IMR-90 (cell line): Measurements from ENCODE around the gene RALGAPA2. TPM values are rescaled to one million over a fixed set of nuclear protein-coding genes. Genes with fewer than 3 reads are reported as not detected.

Experiments
- ATAC-seq: fragments of 200-7000 bp; cut with Tn5 transposase; 2 replicates; pipeline ENCODE4 v1.9.1; 2020; ENCODE audit warnings: low read depth, mild to moderate bottlenecking, moderate library complexity
- BruUV-seq: library from RNA; stranded (reverse); fragments of 400-500 nt; replicated peaks from 2 replicates; lab custom pipeline; 2021; lab: Mats Ljungman, UMichigan
- CTCF ChIA-PET: fragments of 300-600 bp; formaldehyde crosslinking; extraction: SDS; loops from one replicate; lab custom pipeline; 2021; ENCODE audit warnings: antibody characterized with exemption; lab: Yijun Ruan, JAX
- POLR2A ChIA-PET: fragments of 300-600 bp; sonication (Branson Sonifier 250); formaldehyde crosslinking; loops from one replicate; lab custom pipeline; 2022; ENCODE audit warnings: antibody characterized with exemption; ENCODE audit not compliant: unreplicated experiment; lab: Charles Lee
- DNase-seq: peaks from one replicate; pipeline ENCODE4 v3.0.0; 2013
- H2AFZ ChIP-seq: replicated peaks from 2 replicates; pipeline ENCODE3; 2013; ENCODE audit warnings: low read length, mild to moderate bottlenecking; ENCODE audit not compliant: poor library complexity
- H2AK5ac ChIP-seq: 2 replicates; pipeline ENCODE4 v1.6.1; 2013; ENCODE audit warnings: low read depth, low read length, inconsistent platforms
- H2AK9ac ChIP-seq: replicated peaks from 2 replicates; pipeline ENCODE3; 2013; ENCODE audit warnings: mild to moderate bottlenecking, low read depth, low read length, moderate library complexity; ENCODE audit not compliant: poor library complexity
- H2BK120ac ChIP-seq: 2 replicates; pipeline ENCODE4 v1.6.1; 2013; ENCODE audit warnings: low read depth, low read length, inconsistent platforms
- H2BK15ac ChIP-seq: 3 replicates; pipeline ENCODE4 v1.6.1; 2013; ENCODE audit warnings: low read depth, low read length, inconsistent platforms
- H2BK20ac ChIP-seq: 2 replicates; pipeline ENCODE4 v1.6.1; 2013; ENCODE audit warnings: low read depth, mild to moderate bottlenecking, inconsistent platforms, low read length, moderate library complexity
- H2BK5ac ChIP-seq: 2 replicates; pipeline ENCODE4 v1.6.1; 2013; ENCODE audit warnings: mild to moderate bottlenecking, low read depth, low read length, inconsistent platforms; ENCODE audit not compliant: poor library complexity, severe bottlenecking
- H3K14ac ChIP-seq: replicated peaks from 2 replicates; pipeline ENCODE4 v1.6.1; 2013; ENCODE audit warnings: low read depth, low read length, inconsistent platforms
- H3K18ac ChIP-seq: 2 replicates; pipeline ENCODE4 v1.6.1; 2013; ENCODE audit warnings: low read depth, low read length, control low read depth
- H3K23ac ChIP-seq: 2 replicates; pipeline ENCODE4 v1.6.1; 2013; ENCODE audit warnings: low read depth, low read length, inconsistent platforms
- H3K27ac ChIP-seq: 2 replicates; pipeline ENCODE4 v1.5.1; 2013; ENCODE audit warnings: mild to moderate bottlenecking, control low read depth, low read length; ENCODE audit not compliant: insufficient read depth
- H3K27me3 ChIP-seq: 2 replicates; pipeline ENCODE4 v1.6.1; 2013; ENCODE audit warnings: low read length; ENCODE audit not compliant: control insufficient read depth, insufficient read depth
- H3K36me3 ChIP-seq: 2 replicates; pipeline ENCODE4 v1.6.1; 2013; ENCODE audit warnings: low read length, mixed read lengths; ENCODE audit not compliant: control insufficient read depth, insufficient read depth
- H3K4ac ChIP-seq: 2 replicates; pipeline ENCODE4 v1.6.1; 2013; ENCODE audit warnings: low read depth, low read length, inconsistent platforms
- H3K4me1 ChIP-seq: 2 replicates; pipeline ENCODE4 v1.6.1; 2013; ENCODE audit warnings: low read length, mixed read lengths; ENCODE audit not compliant: control insufficient read depth, insufficient read depth
- H3K4me2 ChIP-seq: 2 replicates; pipeline ENCODE4 v1.6.1; 2013; ENCODE audit warnings: low read depth, mild to moderate bottlenecking, control low read depth, low read length, moderate library complexity
- H3K4me3 ChIP-seq: 2 replicates; pipeline ENCODE4 v1.5.1; 2013; ENCODE audit warnings: low read depth, mild to moderate bottlenecking, control low read depth, low read length, moderate library complexity; ENCODE audit not compliant: insufficient read depth
- H3K56ac ChIP-seq: 2 replicates; pipeline ENCODE4 v1.6.1; 2013; ENCODE audit warnings: low read length, inconsistent platforms; ENCODE audit not compliant: insufficient read depth; ENCODE audit errors: extremely low read depth
- H3K79me1 ChIP-seq, 2 experiments: 2 replicates each; pipeline ENCODE4 v1.6.1; 2013; ENCODE audit warnings: low read length in 2 of 2, inconsistent platforms in 1 of 2, low read depth in 1 of 2
- H3K9ac ChIP-seq: 2 replicates; pipeline ENCODE4 v1.6.1; 2013; ENCODE audit warnings: low read depth, low read length, control low read depth
- H3K9me1 ChIP-seq: 2 replicates; pipeline ENCODE4 v1.6.1; 2013; ENCODE audit warnings: low read length, inconsistent platforms; ENCODE audit not compliant: insufficient read depth
- H3K9me3 ChIP-seq: 2 replicates; pipeline ENCODE4 v1.6.1; 2013; ENCODE audit warnings: low read length; ENCODE audit not compliant: control insufficient read depth, insufficient read depth
- H4K20me1 ChIP-seq: 2 replicates; pipeline ENCODE4 v1.6.1; 2013; ENCODE audit warnings: low read length, inconsistent platforms; ENCODE audit not compliant: insufficient read depth
- H4K5ac ChIP-seq: 2 replicates; pipeline ENCODE4 v1.6.1; 2013; ENCODE audit warnings: mild to moderate bottlenecking, low read depth, low read length, control low read depth
- H4K8ac ChIP-seq, 2 experiments: 2 replicates each; pipeline ENCODE4 v1.6.1; 2013; ENCODE audit warnings: low read depth in 2 of 2, low read length in 2 of 2, control low read depth in 1 of 2, inconsistent platforms in 1 of 2
- H4K91ac ChIP-seq: 2 replicates; pipeline ENCODE4 v1.6.1; 2013; ENCODE audit warnings: low read depth, low read length, inconsistent platforms; ENCODE audit not compliant: insufficient read depth
- WGBS, 2 experiments: methylation state at CpG; one replicate each; pipeline versions ENCODE4 v1.1.5 to v1.1.7; 2013; ENCODE audit warnings: missing lambda C conversion rate in 2 of 2; ENCODE audit not compliant: insufficient read length in 1 of 2; ENCODE audit errors: extremely low coverage in 2 of 2; 5-methylcytosine and 5-hydroxymethylcytosine counted together
- dilution Hi-C: fragments of 300-500 bp; cut with HindIII; formaldehyde crosslinking; loops from one replicate; pipeline ENCODE4 v1.14.3; 2018; ENCODE audit warnings: low sequenced_read_pairs; ENCODE audit not compliant: unreplicated experiment
- in situ Hi-C: fragments of 300-500 bp; cut with MboI; formaldehyde crosslinking; loops from 3 replicates; pipeline ENCODE4 v1.14.3; 2019; ENCODE audit warnings: low sequenced_read_pairs, inconsistent platforms, mixed read lengths
- intact Hi-C: fragments of 100-400 bp; cut with micrococcal nuclease; formaldehyde crosslinking; loops from 2 replicates; pipeline ENCODE4 v1.10.0; 2022
- polyA plus RNA-seq, 3 experiments: library from polyadenylated mRNA; depleted of rRNA; stranded (reverse); fragments of >200 nt; gene quantifications; 2 replicates each; pipeline ENCODE4 v1.2.3, GENCODE V29; 2012; ENCODE audit warnings: low replicate concordance in 1 of 3
- total RNA-seq: library from RNA; depleted of rRNA; stranded (reverse); fragments of >200 nt; gene quantifications from 2 replicates; pipeline ENCODE4 v1.2.3, GENCODE V29; 2012
- TF ChIP-seq, protein P1 (sequence below): fragments of 150-350 bp; IDR thresholded peaks from 2 replicates; pipeline ENCODE4 v1.6.1; 2016; ENCODE audit warnings: low read depth, mild to moderate bottlenecking, low read length, moderate library complexity, borderline replicate concordance

Gene RALGAPA2
- total and polyA plus RNA-seq, 2 of the 4 experiments (the other 2 are of a cell fraction) = 1.3 to 3.9 TPM

DNA sequence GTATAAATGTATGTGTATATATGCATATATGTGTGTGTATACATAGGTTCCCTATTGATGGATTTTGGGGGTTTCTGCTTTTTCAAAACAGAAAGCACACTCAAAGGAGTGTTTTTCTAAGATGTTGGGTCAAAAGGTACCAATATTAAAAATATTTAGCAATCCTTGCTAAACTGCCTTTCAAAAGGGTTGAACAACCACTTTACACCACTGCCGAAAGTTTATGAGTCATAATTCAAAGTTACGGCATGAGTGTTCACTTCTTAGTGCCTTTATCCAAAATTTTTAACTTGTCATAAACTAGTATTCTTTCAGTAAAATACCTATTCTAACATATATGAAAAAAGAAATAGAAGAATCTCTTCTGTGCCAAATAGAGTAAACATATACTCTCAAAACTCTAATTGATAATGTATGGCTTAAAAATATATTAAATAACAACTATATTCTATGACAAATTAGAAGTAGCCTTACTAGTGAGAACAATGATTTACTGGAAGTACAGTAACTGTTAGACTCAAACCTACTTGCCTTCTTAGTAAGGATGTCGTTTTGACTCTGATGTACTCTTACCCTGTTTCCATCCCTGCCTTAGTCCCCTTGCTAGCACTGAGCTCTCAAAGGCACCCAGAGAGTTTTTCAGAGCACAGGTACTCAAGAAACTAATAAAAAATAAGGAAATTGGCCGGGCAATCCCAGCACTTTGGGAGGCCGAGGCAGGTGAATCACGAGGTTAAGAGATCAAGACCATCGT lies 208.5 kb downstream of the RALGAPA2 start:
- no peak overlapping the region for H2AFZ ChIP-seq
- dilution Hi-C loops = no loop called here
- no peak overlapping the region for H2BK15ac ChIP-seq
- no peaks in the 10 kb centered on the region for H3K36me3 ChIP-seq
- BruUV-seq = no TSS peak
- H3K27me3 ChIP-seq = no peaks in the 10 kb centered on the region
- peaks cover 3% of the 10 kb centered on the region; the same call in 1 of the 2 replicates for H3K4me1 ChIP-seq
- no peak overlapping the region for H3K4ac ChIP-seq
- ChIA-PET POLR2A (no interaction called here), CTCF (interaction anchor here (1.3 kb wide), 1 partner anchor 13 kb away, joined by 6 read pairs; no protein-coding TSS in a partner anchor)
- H3K9ac ChIP-seq = no peak overlapping the region
- H3K4me3 ChIP-seq = no peak overlapping the region
- H2AK5ac ChIP-seq = no peak overlapping the region
- no peak overlapping the region for H4K8ac ChIP-seq
- no peak overlapping the region for H3K27ac ChIP-seq
- H2AK9ac ChIP-seq = no peak overlapping the region
- no peaks in the 10 kb centered on the region for H3K9me3 ChIP-seq
- H3K14ac ChIP-seq = no peak overlapping the region
- H3K4me2 ChIP-seq = no peak overlapping the region
- no peaks in the 10 kb centered on the region for H4K20me1 ChIP-seq
- H3K56ac ChIP-seq = no peak overlapping the region
- H2BK5ac ChIP-seq = no peak overlapping the region
- WGBS, 2 experiments = 92% methylated on average over 4 of the region's 7 CpGs; no CpG with 5 or more reads in 1 of the 2 experiments
- no peak overlapping the region for H2BK120ac ChIP-seq
- no peak for DNase-seq
- no peak overlapping the region for H4K5ac ChIP-seq
- H4K91ac ChIP-seq = no peak overlapping the region
- H3K23ac ChIP-seq = no peak overlapping the region
- no peak overlapping the region for H3K18ac ChIP-seq
- ATAC-seq = no peak
- no peak overlapping the region for H2BK20ac ChIP-seq
- H3K9me1 ChIP-seq = no peaks in the 10 kb centered on the region; the same call in 1 of the 2 replicates
- intact Hi-C loops = no loop called here
- TF ChIP-seq, protein P1, sequence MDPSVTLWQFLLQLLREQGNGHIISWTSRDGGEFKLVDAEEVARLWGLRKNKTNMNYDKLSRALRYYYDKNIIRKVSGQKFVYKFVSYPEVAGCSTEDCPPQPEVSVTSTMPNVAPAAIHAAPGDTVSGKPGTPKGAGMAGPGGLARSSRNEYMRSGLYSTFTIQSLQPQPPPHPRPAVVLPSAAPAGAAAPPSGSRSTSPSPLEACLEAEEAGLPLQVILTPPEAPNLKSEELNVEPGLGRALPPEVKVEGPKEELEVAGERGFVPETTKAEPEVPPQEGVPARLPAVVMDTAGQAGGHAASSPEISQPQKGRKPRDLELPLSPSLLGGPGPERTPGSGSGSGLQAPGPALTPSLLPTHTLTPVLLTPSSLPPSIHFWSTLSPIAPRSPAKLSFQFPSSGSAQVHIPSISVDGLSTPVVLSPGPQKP = no peak
- in situ Hi-C loops = no loop called here
- H3K79me1 ChIP-seq = no peaks in the 10 kb centered on the region; a peak in 1 of 4 replicates
